ENCODE data around the gene ALDH1A1. TPM values are rescaled to one million over a fixed set of nuclear protein-coding genes. Genes with fewer than 3 reads are reported as not detected.
"Not testable (repeated sequence)": the region's sequence is repeated elsewhere in the genome, so short reads cannot be mapped to it uniquely, and the experiment has no call there.

ALDH1A1 gene
- total RNA-seq, 1 donor from 2014 or later: not detected

- intact Hi-C loops (cut with micrococcal nuclease): no loop called here
Observed at GRCh38 chr9:72943844-72944462, 8.9 kb downstream of the ALDH1A1 start.

- intact Hi-C loops (cut with micrococcal nuclease): no loop called here
Observed at GRCh38 chr9:72942451-72942850, 10.4 kb downstream of the ALDH1A1 start.

- intact Hi-C loops (cut with micrococcal nuclease): not testable (repeated sequence)
Observed at GRCh38 chr9:72939581-72939980, 13.3 kb downstream of the ALDH1A1 start.

- intact Hi-C loops (cut with micrococcal nuclease): no loop called here
Observed at GRCh38 chr9:72937545-72937944, 15.3 kb downstream of the ALDH1A1 start.

- intact Hi-C loops (cut with micrococcal nuclease): no loop called here
Observed at GRCh38 chr9:72936679-72937078, 16.2 kb downstream of the ALDH1A1 start.

- intact Hi-C loops (cut with micrococcal nuclease): no loop called here
Observed at GRCh38 chr9:72936266-72936665, 16.6 kb downstream of the ALDH1A1 start.

- intact Hi-C loops (cut with micrococcal nuclease): no loop called here
Observed at GRCh38 chr9:72935595-72935994, 17.3 kb downstream of the ALDH1A1 start.

GRCh38 chr9:72933730-72934665 lies 18.9 kb downstream of the ALDH1A1 start:
- intact Hi-C loops (cut with micrococcal nuclease): no loop called here

GRCh38 chr9:72932619-72933018 lies 20.2 kb downstream of the ALDH1A1 start:
- intact Hi-C loops (cut with micrococcal nuclease): no loop called here

- intact Hi-C loops (cut with micrococcal nuclease): no loop called here
Observed at GRCh38 chr9:72931897-72932296, 21.0 kb downstream of the ALDH1A1 start.

- intact Hi-C loops (cut with micrococcal nuclease): no loop called here
Observed at GRCh38 chr9:72931437-72931836, 21.4 kb downstream of the ALDH1A1 start.

- intact Hi-C loops (cut with micrococcal nuclease): no loop called here
Observed at GRCh38 chr9:72930828-72931227, 22.0 kb downstream of the ALDH1A1 start.

- intact Hi-C loops (cut with micrococcal nuclease): no loop called here
Observed at GRCh38 chr9:72929542-72929941, 23.3 kb downstream of the ALDH1A1 start.

- intact Hi-C loops (cut with micrococcal nuclease): no loop called here
Observed at GRCh38 chr9:72928042-72928507, 24.8 kb downstream of the ALDH1A1 start.

GRCh38 chr9:72926506-72926905 lies 26.3 kb downstream of the ALDH1A1 start:
- intact Hi-C loops (cut with micrococcal nuclease): no loop called here

GRCh38 chr9:72925891-72926290 lies 27.0 kb downstream of the ALDH1A1 start:
- intact Hi-C loops (cut with micrococcal nuclease): no loop called here

- intact Hi-C loops (cut with micrococcal nuclease): no loop called here
Observed at GRCh38 chr9:72925126-72925789, 27.6 kb downstream of the ALDH1A1 start.

GRCh38 chr9:72924154-72924790 lies 28.6 kb downstream of the ALDH1A1 start:
- intact Hi-C loops (cut with micrococcal nuclease): no loop called here

- intact Hi-C loops (cut with micrococcal nuclease): no loop called here
Observed at GRCh38 chr9:72923077-72923476, 29.8 kb downstream of the ALDH1A1 start.

- intact Hi-C loops (cut with micrococcal nuclease): no loop called here
Observed at GRCh38 chr9:72921888-72922654, 30.8 kb downstream of the ALDH1A1 start.

All from T-helper 2 cell treated with Interferon-gamma antibody and Interleukin-4, amounts not matched to agents 100 ng/mL and 5 ng/mL, for 36 hours (primary cell).